Stomach smooth muscle (tissue), 2 donors: ENCODE data around the gene PIK3R6.

Experiments
- H3K27ac ChIP-seq: one replicate; pipeline ENCODE4 v1.7.0; 2013; ENCODE audit warnings: mild to moderate bottlenecking, low read length, inconsistent platforms
- H3K27me3 ChIP-seq, 2 donors: one replicate each; pipeline ENCODE4 v1.7.0; 2013; ENCODE audit warnings: low read length in 2 of 2; ENCODE audit not compliant: insufficient read depth in 2 of 2, control insufficient read depth in 1 of 2
- H3K36me3 ChIP-seq, 2 donors: one replicate each; pipeline ENCODE4 v1.7.0; 2013; ENCODE audit warnings: low read length in 2 of 2; ENCODE audit not compliant: control insufficient read depth in 2 of 2, insufficient read depth in 2 of 2
- H3K4me1 ChIP-seq: one replicate; pipeline ENCODE4 v1.7.0; 2013; ENCODE audit warnings: low read length; ENCODE audit not compliant: control insufficient read depth, insufficient read depth
- H3K4me3 ChIP-seq, 2 donors: one replicate each; pipeline ENCODE4 v1.7.0; 2013; ENCODE audit warnings: low read length in 2 of 2
- H3K9ac ChIP-seq, 2 donors: one replicate each; pipeline ENCODE4 v1.7.0; 2013; ENCODE audit warnings: low read length in 2 of 2, mild to moderate bottlenecking in 1 of 2
- H3K9me3 ChIP-seq, 2 donors: one replicate each; pipeline ENCODE4 v1.7.0; 2013; ENCODE audit warnings: low read length in 2 of 2; ENCODE audit not compliant: control insufficient read depth in 2 of 2
- donor health status: healthy.
- donor health status: Pancreatic carcinoma.

PIK3R6 gene

DNA sequence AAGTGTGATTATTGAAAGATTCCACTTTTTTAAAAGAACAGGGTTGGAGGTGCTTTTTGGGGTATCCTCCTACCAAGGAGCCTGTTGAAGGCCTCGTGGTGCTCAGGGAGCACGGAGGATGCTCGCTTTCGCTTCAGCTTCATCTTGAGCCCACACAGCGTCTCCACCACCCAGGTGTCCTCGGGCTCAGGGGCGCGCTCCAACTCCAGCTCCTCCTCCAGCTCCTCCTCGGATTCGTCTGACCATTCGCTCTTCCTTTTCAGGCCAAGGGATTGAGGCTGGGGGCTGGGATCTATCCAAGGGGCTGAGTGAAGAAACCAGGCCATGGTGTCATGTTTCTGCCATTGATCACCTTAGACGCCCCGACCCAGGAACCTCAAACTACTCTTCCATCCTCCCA, 110.3 kb downstream of the PIK3R6 start:
- no peaks in the 10 kb centered on the region for H3K4me1 ChIP-seq
- no peaks in the 10 kb centered on the region for H3K36me3 ChIP-seq
- H3K27ac ChIP-seq, result no peak overlapping the region
- peaks cover 0 to 5% of the 10 kb centered on the region in 2 donors for H3K27me3 ChIP-seq
- H3K4me3 ChIP-seq, result no peak overlapping the region
- no peaks in the 10 kb centered on the region for H3K9me3 ChIP-seq
- H3K9ac ChIP-seq, result no peak overlapping the region

DNA sequence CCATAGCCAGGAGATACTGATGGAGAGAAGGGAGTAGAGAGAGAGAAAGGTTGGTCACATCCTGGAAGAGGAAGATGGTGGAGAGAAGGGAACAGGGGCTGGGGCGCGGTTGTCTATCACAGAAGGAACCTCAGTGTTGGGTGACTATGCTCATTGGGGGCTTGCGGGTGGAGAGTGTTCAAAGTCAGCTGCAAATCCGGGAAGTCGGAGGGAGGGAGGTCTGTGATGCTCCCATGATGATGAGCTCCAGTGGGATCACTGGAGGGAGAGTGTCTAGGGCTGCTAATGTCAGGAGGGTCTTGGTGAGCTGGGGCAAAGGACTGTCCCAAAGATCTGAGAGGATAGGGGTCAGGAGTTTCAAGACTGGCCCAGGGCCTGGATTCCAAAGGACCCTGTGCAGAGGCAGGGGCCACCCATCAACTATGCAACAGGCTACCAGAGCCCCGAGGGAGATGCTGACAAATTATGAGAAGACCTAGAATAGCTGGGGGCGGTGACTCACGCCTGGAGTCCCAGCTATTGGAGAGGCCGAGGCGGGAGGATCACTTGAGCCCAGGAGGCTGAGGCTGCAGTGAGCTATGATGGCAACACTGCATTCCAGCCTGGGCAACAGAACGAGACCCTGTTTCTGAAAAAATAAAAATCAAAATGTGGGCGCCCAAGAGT, 111.8 kb downstream of the PIK3R6 start:
- H3K4me1 ChIP-seq, result no peaks in the 10 kb centered on the region
- H3K9ac ChIP-seq, result no peak overlapping the region
- no peaks in the 10 kb centered on the region for H3K36me3 ChIP-seq
- H3K27ac ChIP-seq, result no peak overlapping the region
- no peaks in the 10 kb centered on the region for H3K9me3 ChIP-seq
- H3K27me3 ChIP-seq, result peaks cover 0 to 5% of the 10 kb centered on the region in 2 donors
- no peak overlapping the region for H3K4me3 ChIP-seq

- no peak overlapping the region for H3K4me3 ChIP-seq
- no peak overlapping the region for H3K9ac ChIP-seq
- no peak overlapping the region for H3K27ac ChIP-seq
- H3K27me3 ChIP-seq, result peaks cover 0 to 5% of the 10 kb centered on the region in 2 donors
- H3K9me3 ChIP-seq, result no peaks in the 10 kb centered on the region
- no peaks in the 10 kb centered on the region for H3K4me1 ChIP-seq
- H3K36me3 ChIP-seq, result no peaks in the 10 kb centered on the region
Measured at GRCh38 chr17:8754890-8755289, 112.6 kb downstream of the PIK3R6 start.

DNA sequence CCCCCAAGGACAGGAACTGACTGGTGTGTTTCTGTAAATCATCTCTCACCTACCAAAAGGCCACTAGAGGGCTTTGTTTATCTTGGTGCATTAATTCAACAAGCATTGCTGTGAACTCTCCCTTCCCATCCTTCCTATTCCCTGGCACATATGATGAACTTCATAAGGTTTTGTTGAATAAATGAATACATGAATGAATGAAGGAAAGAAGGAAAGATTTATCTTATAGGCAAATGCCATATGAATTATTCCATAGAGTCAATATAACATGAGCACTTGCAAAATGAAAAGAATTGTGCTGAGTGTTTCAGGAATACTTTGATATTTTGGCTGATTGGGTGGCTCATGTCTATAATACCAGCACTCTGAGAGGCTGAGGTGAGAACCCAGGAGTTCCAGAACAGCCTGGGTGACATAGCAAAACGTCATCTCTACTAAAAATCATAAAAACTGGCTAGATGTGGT, 113.5 kb downstream of the PIK3R6 start:
- H3K4me3 ChIP-seq, result no peak overlapping the region
- no peaks in the 10 kb centered on the region for H3K9me3 ChIP-seq
- peaks cover 0 to 5% of the 10 kb centered on the region in 2 donors for H3K27me3 ChIP-seq
- H3K4me1 ChIP-seq, result no peaks in the 10 kb centered on the region
- H3K9ac ChIP-seq, result no peak overlapping the region
- no peak overlapping the region for H3K27ac ChIP-seq
- no peaks in the 10 kb centered on the region for H3K36me3 ChIP-seq

DNA sequence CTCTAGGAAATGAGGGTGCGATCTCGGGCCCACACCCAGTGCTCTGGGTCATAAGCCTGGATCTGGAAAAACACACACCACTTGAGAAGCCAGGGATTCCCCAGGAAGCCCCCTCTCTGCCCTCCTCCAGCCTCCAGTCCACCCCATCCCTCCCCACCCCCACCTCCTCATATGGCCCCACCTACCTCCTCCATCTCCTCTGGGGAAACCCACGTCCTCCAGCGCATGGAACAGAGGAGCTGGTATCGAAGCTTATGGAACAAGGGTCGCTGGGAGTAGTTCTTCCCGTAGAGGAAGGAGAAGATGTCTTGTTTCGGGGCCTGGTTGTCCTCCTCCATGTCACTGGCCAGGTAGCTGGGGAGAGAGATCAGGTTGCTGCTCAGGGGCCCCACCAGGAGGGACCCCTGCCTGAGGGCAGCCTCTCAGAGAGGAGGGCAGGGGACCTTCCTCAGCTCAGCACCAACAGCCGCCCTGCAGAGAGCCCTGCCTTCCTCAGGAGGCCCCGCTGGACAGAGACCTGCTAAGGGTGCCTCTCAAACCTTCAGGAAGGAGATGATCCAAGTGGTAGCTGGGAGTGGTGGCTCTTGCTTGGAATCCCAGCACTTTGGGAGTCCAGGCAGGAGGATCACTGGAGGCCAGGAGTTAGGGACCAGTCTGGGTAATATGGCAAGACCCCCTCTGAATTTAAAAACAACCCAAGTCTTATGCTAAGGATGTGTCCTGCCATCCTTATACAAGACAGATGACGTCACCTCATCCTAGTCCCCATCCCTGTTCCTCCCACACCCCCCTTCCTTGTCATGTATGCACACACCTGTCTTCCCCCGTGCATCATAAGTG, 114.1 kb downstream of the PIK3R6 start:
- Histone ChIP-seq H3K36me3 (no peaks in the 10 kb centered on the region), H3K27ac (no peak overlapping the region), H3K4me3 (no peak overlapping the region), H3K9ac (no peak overlapping the region), H3K4me1 (no peaks in the 10 kb centered on the region), H3K9me3 (no peaks in the 10 kb centered on the region), H3K27me3 (peaks cover 0 to 5% of the 10 kb centered on the region in 2 donors)
